Endothelial cell of umbilical vein (primary cell): ENCODE results near the gene TBX2. TPM values are rescaled to one million over a fixed set of nuclear protein-coding genes. Genes with fewer than 3 reads are reported as not detected.

Source experiments
- BruUV-seq: library from RNA; stranded (reverse); fragments of 400-500 nt; replicated peaks from 2 replicates; lab custom pipeline; 2021; lab: Mats Ljungman, UMichigan
- CTCF ChIA-PET: fragments of 300-600, 350-600 bp; sonication (Branson Sonifier 250); formaldehyde crosslinking; loops from one replicate; lab custom pipeline; 2021; ENCODE audit warnings: antibody characterized with exemption, inconsistent platforms; lab: Charles Lee
- POLR2A ChIA-PET: fragments of 300-600, 350-600 bp; sonication (Branson Sonifier 250); formaldehyde crosslinking; loops from one replicate; lab custom pipeline; 2021; ENCODE audit warnings: antibody characterized with exemption, inconsistent platforms; lab: Charles Lee
- DNase-seq: peaks from one replicate; pipeline ENCODE4 v3.0.0-alpha.2; 2011; ENCODE audit warnings: low read depth, low spot score
- FAIRE-seq: peaks from 2 replicates; lab custom pipeline; 2011; peaks lifted over from hg19 to GRCh38; lab: Jason Lieb, UNC
- H2AFZ ChIP-seq: 2 replicates; pipeline ENCODE4 v1.6.0; 2012; ENCODE audit warnings: low read depth, low read length, control low read depth, inconsistent platforms
- H3K27ac ChIP-seq: 2 replicates; pipeline ENCODE4 v1.5.1; 2011; ENCODE audit warnings: low read depth, mild to moderate bottlenecking, control low read depth, low read length, moderate library complexity; ENCODE audit not compliant: insufficient read depth
- H3K27me3 ChIP-seq, 2 experiments: 2 replicates each; pipeline versions ENCODE4 v1.6.0 to v1.6.1; 2011; ENCODE audit warnings: low read length in 2 of 2, mixed read lengths in 1 of 2; ENCODE audit not compliant: control insufficient read depth in 2 of 2, insufficient read depth in 2 of 2
- H3K36me3 ChIP-seq, 2 experiments: 2 replicates in 1 of 2; 3 replicates in 1 of 2; pipeline ENCODE4 v1.5.1; 2011; ENCODE audit warnings: low read length in 2 of 2, mild to moderate bottlenecking in 1 of 2, moderate library complexity in 1 of 2; ENCODE audit not compliant: control insufficient read depth in 2 of 2, insufficient read depth in 2 of 2; ENCODE audit errors: extremely low read depth in 1 of 2
- H3K4me1 ChIP-seq: 3 replicates; pipeline ENCODE4 v1.5.1; 2011; ENCODE audit warnings: mild to moderate bottlenecking, low read length; ENCODE audit not compliant: control insufficient read depth, insufficient read depth; ENCODE audit errors: extremely low read depth
- H3K4me2 ChIP-seq: 2 replicates; pipeline ENCODE4 v1.6.1; 2011; ENCODE audit warnings: low read length, control low read depth, mixed read lengths; ENCODE audit not compliant: insufficient read depth
- H3K4me3 ChIP-seq, 3 experiments: fragments of 200-600 bp in 1 of 3; sonication (generic), shearing (Covaris generic) in 1 of 3; replicated peaks in 1 of 3; 2 replicates each; pipeline ENCODE4 v1.5.1; 2011 to 2016; ENCODE audit warnings: control low read depth in 3 of 3, low read length in 3 of 3, mild to moderate bottlenecking in 2 of 3, inconsistent platforms in 1 of 3, low read depth in 1 of 3, moderate library complexity in 1 of 3; ENCODE audit not compliant: insufficient read depth in 1 of 3
- H3K79me2 ChIP-seq: 2 replicates; pipeline ENCODE4 v1.6.0; 2012; ENCODE audit warnings: low read length, inconsistent platforms; ENCODE audit not compliant: control insufficient read depth, insufficient read depth
- H3K9ac ChIP-seq: replicated peaks from 2 replicates; pipeline ENCODE3; 2011; ENCODE audit warnings: low read length, control low read depth; ENCODE audit not compliant: insufficient read depth; ENCODE audit errors: extremely low read depth
- H3K9me1 ChIP-seq: replicated peaks from 3 replicates; pipeline ENCODE4 v1.6.0; 2011; ENCODE audit warnings: mild to moderate bottlenecking, low read length; ENCODE audit not compliant: control insufficient read depth, insufficient read depth; ENCODE audit errors: extremely low read depth
- H3K9me3 ChIP-seq: replicated peaks from 2 replicates; pipeline ENCODE4 v1.5.1; 2012; ENCODE audit warnings: low read length, inconsistent platforms; ENCODE audit not compliant: control insufficient read depth, insufficient read depth
- H4K20me1 ChIP-seq: replicated peaks from 2 replicates; pipeline ENCODE3; 2011; ENCODE audit warnings: mild to moderate bottlenecking, low read length; ENCODE audit not compliant: control insufficient read depth, insufficient read depth; ENCODE audit errors: extremely low read depth
- CTCF ChIP-seq, 2 donors: IDR thresholded peaks; 1 replicate in 1 of 2; 2 replicates in 1 of 2; pipeline ENCODE4 v1.5.1; 2011; ENCODE audit warnings: low read length in 2 of 2, mild to moderate bottlenecking in 2 of 2, moderate library complexity in 2 of 2, control low read depth in 1 of 2, inconsistent platforms in 1 of 2, low read depth in 1 of 2; ENCODE audit not compliant: insufficient read depth in 1 of 2; ENCODE audit errors: extremely low read depth in 1 of 2
- EZH2 ChIP-seq: IDR thresholded peaks from 2 replicates; pipeline ENCODE4 v1.6.1; 2012; ENCODE audit warnings: borderline replicate concordance, low read depth, mild to moderate bottlenecking, moderate library complexity, low read length, inconsistent platforms; ENCODE audit not compliant: severe bottlenecking
- FOS ChIP-seq: IDR thresholded peaks from 2 replicates; pipeline ENCODE4 v1.6.1; 2011; ENCODE audit warnings: mild to moderate bottlenecking, low read length, moderate library complexity, borderline replicate concordance; ENCODE audit not compliant: insufficient read depth
- GATA2 ChIP-seq: IDR thresholded peaks from 2 replicates; pipeline ENCODE4 v1.7.0; 2011; ENCODE audit warnings: low read depth, mild to moderate bottlenecking, moderate library complexity, mixed read lengths, low read length; ENCODE audit not compliant: insufficient read length, insufficient read depth
- JUN ChIP-seq: IDR thresholded peaks from 2 replicates; pipeline ENCODE4 v1.6.1; 2011; ENCODE audit warnings: borderline replicate concordance, low read depth; ENCODE audit not compliant: insufficient read length, insufficient read depth
- MAX ChIP-seq: IDR thresholded peaks from 2 replicates; pipeline ENCODE4 v1.6.1; 2011; ENCODE audit not compliant: insufficient read depth, insufficient read length
- MYC ChIP-seq: IDR thresholded peaks from one replicate; pipeline ENCODE4 v1.6.1; 2011; ENCODE audit warnings: mild to moderate bottlenecking, low read depth, low read length
- POLR2A ChIP-seq: IDR thresholded peaks from 2 replicates; pipeline ENCODE4 v1.6.1; 2012; ENCODE audit warnings: low read depth, mild to moderate bottlenecking, control low read depth, low read length
- POLR2AphosphoS5 ChIP-seq: IDR thresholded peaks from 2 replicates; pipeline ENCODE4 v1.6.1; 2012; ENCODE audit warnings: low read depth, mild to moderate bottlenecking, control low read depth, low read length, moderate library complexity; ENCODE audit not compliant: insufficient read depth
- dilution Hi-C: fragments of 300-500 bp; cut with MboI; formaldehyde crosslinking; loops from one replicate; pipeline ENCODE4 v1.15.0; 2019; ENCODE audit warnings: low sequenced_read_pairs; ENCODE audit not compliant: extremely low pct_ligation_motif_present
- intact Hi-C: fragments of 100-400 bp; cut with micrococcal nuclease; formaldehyde crosslinking; loops from one replicate; pipeline ENCODE4 v1.10.0; 2022
- polyA plus RNA-seq, 4 experiments: library from polyadenylated mRNA; depleted of rRNA in 3 of 4; stranded (reverse) in 3 of 4; unstranded in 1 of 4; fragments of >200 nt; gene quantifications; 2 replicates each; pipeline versions ENCODE4 v1.2.1 to v1.2.3, GENCODE V29; 2011 to 2012; ENCODE audit warnings: missing spikeins in 1 of 4
- total RNA-seq: library from RNA; stranded (reverse); gene quantifications from 2 replicates; pipeline ENCODE4 v1.2.3, GENCODE V29; 2021

TBX2 gene
- total and polyA plus RNA-seq, 2 donors (not counting 3 experiments of a cell fraction or from before 2014, with no cell fraction given), result not detected

- Histone ChIP-seq H3K36me3 (no peaks in the 10 kb centered on the region), H3K9me3 (no peaks in the 10 kb centered on the region), H3K27me3 (peaks cover 42 to 49% of the 10 kb centered on the region in 2 experiments), H3K4me1 (no peaks in the 10 kb centered on the region), H3K9ac (no peak overlapping the region), H3K9me1 (no peaks in the 10 kb centered on the region), H3K4me3 (no peak overlapping the region), H3K4me2 (no peak overlapping the region), H4K20me1 (no peaks in the 10 kb centered on the region), H3K27ac (no peak overlapping the region), H2AFZ (no peak overlapping the region), H3K79me2 (no peaks in the 10 kb centered on the region)
- POLR2A ChIA-PET, result no interaction called here
- CTCF ChIA-PET, result interaction anchor here (0.9 to 2.4 kb wide), 2 partner anchors 17 to 675 kb away, joined by 3 to 9 read pairs; no protein-coding TSS in a partner anchor
- TF ChIP-seq GATA2 (no peak), CTCF (IDR thresholded peaks at IDR 0.05; ENCODE audit: extremely low read depth in 1 of 2, insufficient read depth in 1 of 2, low read depth in 1 of 2, low read length in 2 of 2) (no peak), FOS (no peak), MAX (no peak), JUN (no peak), POLR2AphosphoS5 (no peak), MYC (no peak), EZH2 (no peak), POLR2A (no peak)
- FAIRE-seq, result no peak
- BruUV-seq, result no TSS peak
- intact Hi-C loops, result no loop called here
- DNase-seq, result no peak
- dilution Hi-C loops, result no loop called here
These were observed 4.1 kb upstream of the TBX2 start for GRCh38 chr17:61395409-61395982.
